SW480 (cell line): Measurements from ENCODE around the gene SEPTIN5.
A peak's percentile ranks its signal among the peaks of the same experiment; 100 is the strongest.
"Not testable (repeated sequence)": the region's sequence is repeated elsewhere in the genome, so short reads cannot be mapped to it uniquely, and the experiment has no call there.

Experiments used
- DNase-seq: peaks from one replicate; pipeline ENCODE4 v3.0.0-alpha.2; 2016; ENCODE audit warnings: low spot score

The SEPTIN5 gene

GRCh38 chr22:19720150-19720827, 6.0 kb downstream of the SEPTIN5 start:
- no peak for DNase-seq

DNA sequence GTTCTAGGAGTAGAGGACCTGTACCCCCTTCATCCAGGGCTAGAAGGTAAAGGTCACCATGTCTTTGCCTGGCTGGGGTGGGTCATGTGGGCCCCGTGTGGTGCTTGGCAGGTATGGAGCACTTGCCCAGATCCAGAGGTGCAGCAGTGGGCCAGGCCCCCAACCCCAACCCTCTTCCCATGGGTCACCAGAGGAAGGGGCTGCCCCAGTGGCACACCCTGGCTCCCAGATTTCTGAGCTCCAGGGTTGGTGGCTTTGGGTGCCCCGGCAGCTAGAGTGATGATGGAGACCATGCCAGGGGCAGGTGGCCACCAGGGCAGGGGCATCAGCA, 6.7 kb downstream of the SEPTIN5 start:
- DNase-seq = no peak

DNA sequence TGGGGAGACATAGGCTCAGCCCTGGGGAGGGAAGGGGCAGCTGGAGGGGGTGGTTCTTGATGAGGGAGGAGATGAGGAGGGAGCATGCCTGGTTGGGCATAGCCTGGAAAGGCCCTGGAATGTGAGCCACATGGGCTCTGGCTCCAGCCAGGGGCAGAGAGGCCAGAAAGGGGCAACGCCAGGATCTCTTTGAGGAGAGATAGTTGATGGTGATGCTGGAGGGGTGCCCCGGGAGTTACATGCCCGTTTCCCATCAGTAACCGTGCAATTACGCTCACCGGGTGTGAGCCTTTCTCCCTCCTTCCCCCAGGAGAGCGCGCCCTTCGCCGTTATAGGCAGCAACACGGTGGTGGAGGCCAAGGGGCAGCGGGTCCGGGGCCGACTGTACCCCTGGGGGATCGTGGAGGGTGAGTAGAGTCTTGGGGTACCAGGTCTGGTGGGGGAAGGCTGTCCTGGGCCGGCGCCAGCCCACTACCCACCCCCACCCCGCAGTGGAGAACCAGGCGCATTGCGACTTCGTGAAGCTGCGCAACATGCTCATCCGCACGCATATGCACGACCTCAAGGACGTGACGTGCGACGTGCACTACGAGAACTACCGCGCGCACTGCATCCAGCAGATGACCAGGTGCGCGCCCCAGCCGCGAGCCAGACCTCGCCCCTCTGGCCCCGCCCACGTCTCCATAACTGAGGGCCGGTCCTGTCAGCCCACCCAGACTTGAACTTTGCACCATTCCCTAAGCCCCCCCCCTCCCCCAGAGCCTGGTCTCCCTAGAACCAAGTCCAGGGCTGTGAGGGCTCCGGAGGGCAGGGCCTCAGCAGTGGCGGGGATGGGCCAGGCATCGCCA, 7.3 kb downstream of the SEPTIN5 start:
- no peak for DNase-seq

DNA sequence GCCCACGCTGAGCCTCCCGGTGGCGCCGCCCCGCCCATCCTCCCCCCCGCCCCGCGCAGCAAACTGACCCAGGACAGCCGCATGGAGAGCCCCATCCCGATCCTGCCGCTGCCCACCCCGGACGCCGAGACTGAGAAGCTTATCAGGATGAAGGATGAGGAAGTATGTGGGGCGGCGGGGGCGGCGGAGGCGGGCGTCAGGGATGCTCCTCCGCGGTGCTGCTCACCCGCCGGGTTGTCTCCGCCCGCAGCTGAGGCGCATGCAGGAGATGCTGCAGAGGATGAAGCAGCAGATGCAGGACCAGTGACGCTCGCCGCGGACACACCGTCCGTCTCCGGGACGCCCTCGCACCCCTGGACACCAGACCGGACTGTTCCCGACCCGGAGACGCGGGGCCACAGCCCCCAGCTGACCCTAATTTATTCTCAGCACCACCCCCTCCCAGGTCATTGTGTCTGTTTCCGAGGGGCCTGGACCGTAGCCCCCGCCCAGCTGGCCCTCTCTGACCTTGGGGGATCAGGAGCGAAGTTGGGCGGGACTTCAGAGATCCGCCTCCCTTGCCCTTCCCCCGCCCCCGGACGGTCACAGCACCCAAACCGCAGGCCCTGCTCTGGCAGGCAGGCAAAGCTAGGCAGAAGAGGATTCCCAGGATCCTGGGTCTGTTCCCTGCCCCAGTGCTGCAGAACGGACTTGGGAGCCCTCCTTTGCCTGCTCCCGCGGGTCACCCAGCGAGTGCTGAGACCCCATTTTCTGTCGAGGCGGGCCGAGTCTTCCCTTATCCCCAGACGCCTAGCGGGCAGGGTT, 8.1 kb downstream of the SEPTIN5 start:
- DNase-seq = peak; percentile 45

DNA sequence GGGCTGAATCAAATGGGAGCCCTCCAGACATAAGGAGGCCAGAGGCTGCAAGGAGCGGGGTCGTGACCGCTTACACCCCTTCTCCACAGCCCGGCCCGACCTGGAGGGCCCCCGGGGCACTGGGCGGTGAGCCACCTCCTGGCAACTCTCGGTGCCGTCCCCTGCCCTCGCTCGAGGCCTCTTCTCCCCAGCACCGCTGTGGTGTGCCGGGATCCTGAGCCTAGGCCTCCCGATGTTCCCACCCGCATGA, 8.6 kb downstream of the SEPTIN5 start:
- no peak for DNase-seq

GRCh38 chr22:19723232-19723982, 9.1 kb downstream of the SEPTIN5 start, which contains the start of gene GP1BB:
GP1BB (plus strand) TSS chr22:19723539; CDS start chr22:19723570, 31 bp downstream.
- DNase-seq = peak; percentile 44

DNA sequence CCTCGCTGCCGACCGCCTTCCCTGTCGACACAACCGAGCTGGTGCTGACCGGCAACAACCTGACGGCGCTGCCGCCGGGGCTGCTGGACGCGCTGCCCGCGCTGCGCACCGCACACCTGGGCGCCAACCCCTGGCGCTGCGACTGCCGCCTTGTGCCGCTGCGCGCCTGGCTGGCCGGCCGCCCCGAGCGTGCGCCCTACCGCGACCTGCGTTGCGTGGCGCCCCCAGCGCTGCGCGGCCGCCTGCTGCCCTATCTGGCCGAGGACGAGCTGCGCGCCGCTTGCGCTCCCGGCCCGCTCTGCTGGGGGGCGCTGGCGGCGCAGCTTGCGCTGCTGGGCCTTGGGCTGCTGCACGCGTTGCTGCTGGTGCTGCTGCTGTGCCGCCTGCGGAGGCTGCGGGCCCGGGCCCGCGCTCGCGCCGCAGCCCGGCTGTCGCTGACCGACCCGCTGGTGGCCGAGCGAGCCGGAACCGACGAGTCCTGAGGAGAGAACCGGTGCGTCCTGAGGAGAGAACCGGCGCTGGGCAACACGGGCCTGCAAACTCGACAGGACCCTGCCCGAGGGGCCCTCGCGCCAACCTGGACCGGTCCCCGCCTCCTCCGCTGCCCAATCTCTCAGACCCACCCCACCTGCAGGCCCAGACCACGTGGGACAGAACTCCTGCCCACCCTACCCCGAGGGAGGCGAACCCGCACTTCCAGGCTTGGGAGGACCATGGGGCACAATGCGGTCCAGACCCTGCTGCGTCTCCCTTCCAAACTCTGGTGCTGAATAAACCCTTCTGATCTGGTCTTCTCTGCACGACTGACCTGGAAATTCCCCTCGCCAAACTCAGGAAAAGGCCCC, 9.9 kb downstream of the SEPTIN5 start:
- DNase-seq = no peak

DNA sequence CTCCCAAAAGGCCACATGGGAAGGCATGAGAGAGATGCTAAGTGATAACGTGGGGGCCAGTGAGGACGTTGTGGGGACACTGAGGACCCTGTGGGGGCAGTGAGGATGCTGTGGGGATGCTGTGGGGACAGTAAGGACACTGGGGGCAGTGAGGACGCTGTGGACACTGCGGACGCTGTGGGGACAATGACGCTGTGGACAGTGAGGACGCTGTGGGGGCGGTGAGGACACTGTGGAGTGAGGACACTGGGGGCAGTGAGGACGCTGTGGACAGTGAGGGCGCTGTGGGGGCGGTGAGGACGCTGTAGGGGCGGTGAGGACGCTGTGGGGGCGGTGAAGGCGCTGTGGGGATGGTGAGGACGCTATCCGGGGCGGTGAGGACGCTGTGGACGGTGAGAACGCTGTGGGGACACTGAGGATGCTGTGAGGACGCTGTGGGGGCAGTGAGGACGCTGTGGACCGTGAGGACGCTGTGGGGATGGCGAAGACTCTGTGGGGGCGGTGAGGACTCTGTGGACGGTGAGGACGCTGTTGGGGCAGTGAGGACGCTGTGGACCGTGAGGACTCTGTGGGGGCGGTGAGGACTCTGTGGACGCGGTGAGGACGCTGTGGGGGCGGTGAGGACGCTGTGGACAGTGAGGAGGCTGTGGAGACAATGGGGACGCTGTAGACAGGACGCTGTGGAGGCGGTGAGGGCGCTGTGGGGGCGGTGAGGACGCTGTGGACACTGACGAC, 10.8 kb downstream of the SEPTIN5 start:
- DNase-seq = no peak

DNA sequence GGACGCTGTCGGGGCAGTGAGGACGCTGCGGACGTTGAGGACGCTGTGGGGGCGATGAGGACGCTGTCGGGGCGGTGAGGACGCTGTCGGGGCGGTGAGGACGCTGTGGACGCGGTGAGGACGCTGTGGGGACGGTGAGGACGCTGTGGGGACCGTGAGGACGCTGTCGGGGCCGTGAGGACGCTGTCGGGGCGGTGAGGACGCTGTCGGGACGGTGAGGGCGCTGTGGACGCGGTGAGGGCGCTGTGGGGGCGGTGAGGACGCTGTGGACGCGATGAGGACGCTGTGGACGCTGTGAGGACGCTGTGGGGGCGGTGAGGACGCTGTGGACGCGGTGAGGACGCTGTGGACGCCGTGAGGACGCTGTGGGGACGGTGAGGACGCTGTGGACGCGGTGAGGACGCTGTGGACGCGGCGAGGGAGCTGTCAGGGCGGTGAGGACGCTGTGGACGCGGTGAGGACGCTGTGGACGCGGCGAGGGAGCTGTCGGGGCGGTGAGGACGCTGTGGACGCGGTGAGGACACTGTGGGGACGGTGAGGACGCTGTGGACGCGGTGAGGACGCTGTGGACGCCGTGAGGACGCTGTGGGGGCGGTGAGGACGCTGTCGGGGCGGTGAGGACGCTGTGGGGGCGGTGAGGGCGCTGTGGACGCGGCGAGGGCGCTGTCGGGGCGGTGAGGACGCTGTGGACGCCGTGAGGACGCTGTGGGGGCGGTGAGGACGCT, 11.9 kb downstream of the SEPTIN5 start:
- DNase-seq = not testable (repeated sequence)

GRCh38 chr22:19727310-19728150, 13.2 kb downstream of the SEPTIN5 start:
- DNase-seq = no peak

DNA sequence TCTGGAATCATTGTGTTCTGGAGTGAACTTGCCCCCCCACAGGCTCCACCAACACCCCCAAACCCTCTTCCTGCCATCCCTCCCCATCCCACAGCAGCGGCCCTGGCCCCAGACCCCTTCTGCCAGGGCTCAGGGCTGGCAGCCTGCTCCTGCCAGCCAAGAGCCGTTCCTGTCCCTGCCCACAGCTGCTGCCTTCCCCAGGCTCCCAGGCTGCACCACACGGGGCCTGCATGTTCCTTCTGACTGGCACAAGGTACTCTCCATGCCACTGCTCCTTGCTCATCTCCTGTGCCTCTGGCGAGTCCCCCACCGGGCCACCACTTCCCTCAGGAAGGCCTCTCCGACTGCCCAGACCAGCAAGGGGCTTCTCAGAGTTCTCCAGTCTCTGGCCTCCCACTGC, 14.0 kb downstream of the SEPTIN5 start:
- no peak for DNase-seq

GRCh38 chr22:19728836-19729235, 14.5 kb downstream of the SEPTIN5 start:
- DNase-seq = no peak

DNA sequence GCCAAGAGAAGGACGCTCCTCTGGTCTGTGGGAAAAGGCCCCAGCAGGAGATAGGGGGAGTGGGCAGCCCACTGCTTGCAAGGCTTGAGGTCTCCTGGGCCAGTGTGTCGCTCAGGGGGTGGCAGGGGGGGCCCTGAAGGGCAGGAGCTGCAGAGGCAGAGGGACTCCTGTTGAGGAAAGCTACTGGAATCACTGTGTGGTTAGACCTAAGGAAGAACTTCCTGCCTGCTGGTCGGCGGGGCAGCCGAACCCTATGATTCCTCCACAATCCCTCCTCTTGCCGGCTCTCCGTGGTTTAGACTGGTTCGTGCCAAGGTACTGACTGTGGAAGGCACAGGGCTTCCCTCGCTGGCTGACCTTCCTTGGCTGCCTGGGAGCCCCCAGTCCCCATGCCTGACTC, 15.2 kb downstream of the SEPTIN5 start:
- no peak for DNase-seq

GRCh38 chr22:19730198-19730597, 15.9 kb downstream of the SEPTIN5 start:
- DNase-seq = no peak

GRCh38 chr22:19730655-19731360, 16.5 kb downstream of the SEPTIN5 start:
- peak; percentile 61 for DNase-seq

DNA sequence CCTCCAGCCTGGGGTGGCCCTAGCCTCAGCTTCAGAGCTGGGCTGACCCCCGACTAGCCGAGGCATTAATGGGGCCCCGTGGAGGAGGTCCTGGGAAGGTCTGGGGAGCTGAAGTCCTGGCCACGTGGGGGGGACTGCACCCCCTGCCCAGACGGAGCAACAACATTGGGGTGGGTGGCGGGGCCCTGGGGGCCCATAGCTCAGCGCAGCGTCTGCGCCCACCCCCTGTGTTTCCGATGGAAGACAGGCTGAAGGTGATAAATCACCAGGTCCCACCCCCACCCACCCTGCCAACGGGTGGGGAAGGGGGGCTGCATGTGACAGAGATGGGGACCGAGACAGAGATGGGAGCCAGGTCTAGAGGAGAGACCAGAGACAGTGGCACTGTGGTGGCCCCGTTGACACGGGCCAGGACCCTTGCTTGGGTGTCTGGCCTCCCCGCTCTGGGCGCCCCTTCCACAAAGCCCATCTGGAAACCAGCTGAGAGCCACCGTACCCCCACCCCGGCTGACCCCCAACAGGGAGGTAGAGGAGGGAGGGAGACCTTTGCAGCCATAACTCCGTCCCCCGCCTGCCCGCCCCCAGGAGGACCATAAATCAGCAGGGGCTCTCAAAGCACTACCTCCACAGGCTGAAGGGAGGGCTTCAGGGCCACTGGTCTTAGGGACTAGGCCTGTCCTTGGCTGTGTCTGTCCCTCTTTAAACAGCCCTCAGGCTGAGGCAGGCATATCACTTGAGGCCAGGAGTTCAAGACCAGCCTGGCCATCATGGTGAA, 17.2 kb downstream of the SEPTIN5 start:
- no peak for DNase-seq

- no peak for DNase-seq
Observed at GRCh38 chr22:19732403-19733113, 18.3 kb downstream of the SEPTIN5 start.
